Astrocyte (in vitro differentiated cells and primary cell): ENCODE data around the gene MPV17. TPM values are rescaled to one million over a fixed set of nuclear protein-coding genes. Genes with fewer than 3 reads are reported as not detected.
A peak's percentile ranks its signal among the peaks of the same experiment; 100 is the strongest.
"Not testable (repeated sequence)": the region's sequence is repeated elsewhere in the genome, so short reads cannot be mapped to it uniquely, and the experiment has no call there.

ENCODE experiments used
- DNase-seq: peaks from one replicate; pipeline ENCODE4 v3.0.0-alpha.2; 2010; ENCODE audit warnings: low read depth
- FAIRE-seq: peaks from 2 replicates; lab custom pipeline; 2011; peaks lifted over from hg19 to GRCh38; lab: Jason Lieb, UNC
- H2AFZ ChIP-seq: 2 replicates; pipeline ENCODE4 v1.6.0; 2012; ENCODE audit warnings: low read depth, low read length, inconsistent platforms
- H3K27ac ChIP-seq: 2 replicates; pipeline ENCODE4 v1.5.1; 2011; ENCODE audit warnings: low read depth, low read length, inconsistent platforms
- H3K27me3 ChIP-seq: 2 replicates; pipeline ENCODE4 v1.6.0; 2011; ENCODE audit warnings: low read length, inconsistent platforms; ENCODE audit not compliant: insufficient read depth
- H3K36me3 ChIP-seq: 2 replicates; pipeline ENCODE4 v1.5.1; 2011; ENCODE audit warnings: low read length, inconsistent platforms; ENCODE audit not compliant: insufficient read depth
- H3K4me1 ChIP-seq: 2 replicates; pipeline ENCODE4 v1.5.1; 2011; ENCODE audit warnings: low read length, inconsistent platforms; ENCODE audit not compliant: insufficient read depth
- H3K4me2 ChIP-seq: 2 replicates; pipeline ENCODE4 v1.6.0; 2012; ENCODE audit warnings: low read length, inconsistent platforms
- H3K4me3 ChIP-seq: 2 replicates; pipeline ENCODE4 v1.5.1; 2011; ENCODE audit warnings: low read depth, mild to moderate bottlenecking, low read length, inconsistent platforms; ENCODE audit not compliant: insufficient read depth
- H3K79me2 ChIP-seq: 2 replicates; pipeline ENCODE4 v1.6.0; 2012; ENCODE audit warnings: mild to moderate bottlenecking, low read length, inconsistent platforms; ENCODE audit not compliant: insufficient read depth
- H3K9ac ChIP-seq: 2 replicates; pipeline ENCODE4 v1.6.0; 2012; ENCODE audit warnings: mild to moderate bottlenecking, low read length, inconsistent platforms
- H3K9me3 ChIP-seq: 2 replicates; pipeline ENCODE4 v1.5.1; 2012; ENCODE audit warnings: low read depth, mild to moderate bottlenecking, low read length, inconsistent platforms; ENCODE audit not compliant: insufficient read depth
- H4K20me1 ChIP-seq: 2 replicates; pipeline ENCODE4 v1.6.0; 2012; ENCODE audit warnings: low read length, inconsistent platforms; ENCODE audit not compliant: insufficient read depth
- H3K27ac Mint-ChIP-seq: one replicate; pipeline ENCODE4 v1.8.0; 2021; ENCODE audit warnings: mild to moderate bottlenecking, mixed read lengths; ENCODE audit not compliant: unreplicated experiment
- H3K27me3 Mint-ChIP-seq: one replicate; pipeline ENCODE4 v1.8.0; 2021; ENCODE audit warnings: low read depth, mixed read lengths; ENCODE audit not compliant: unreplicated experiment
- H3K36me3 Mint-ChIP-seq: one replicate; pipeline ENCODE4 v1.8.0; 2021; ENCODE audit warnings: low read depth, mixed read lengths; ENCODE audit not compliant: unreplicated experiment
- H3K4me1 Mint-ChIP-seq: one replicate; pipeline ENCODE4 v1.8.0; 2021; ENCODE audit warnings: low read depth, mixed read lengths; ENCODE audit not compliant: unreplicated experiment
- H3K4me3 Mint-ChIP-seq: one replicate; pipeline ENCODE4 v1.8.0; 2021; ENCODE audit warnings: mild to moderate bottlenecking, moderate library complexity, mixed read lengths; ENCODE audit not compliant: unreplicated experiment
- H3K9me3 Mint-ChIP-seq: one replicate; pipeline ENCODE4 v1.8.0; 2021; ENCODE audit warnings: mild to moderate bottlenecking, mixed read lengths; ENCODE audit not compliant: unreplicated experiment
- EZH2 ChIP-seq: IDR thresholded peaks from 2 replicates; pipeline ENCODE4 v1.6.1; 2012; ENCODE audit warnings: mild to moderate bottlenecking, low read length, inconsistent platforms; ENCODE audit not compliant: insufficient read depth
- total RNA-seq: library from RNA; stranded (reverse); gene quantifications from 2 replicates; pipeline ENCODE4 v1.2.1, GENCODE V29; 2021
- TF ChIP-seq, protein P1 (sequence below): IDR thresholded peaks from 2 replicates; pipeline ENCODE4 v1.5.1; 2011; ENCODE audit warnings: low read depth, mild to moderate bottlenecking, inconsistent platforms, low read length, moderate library complexity; ENCODE audit not compliant: insufficient read depth

The MPV17 gene
- total RNA-seq, 1 donor from 2014 or later, result 54.0 TPM

DNA sequence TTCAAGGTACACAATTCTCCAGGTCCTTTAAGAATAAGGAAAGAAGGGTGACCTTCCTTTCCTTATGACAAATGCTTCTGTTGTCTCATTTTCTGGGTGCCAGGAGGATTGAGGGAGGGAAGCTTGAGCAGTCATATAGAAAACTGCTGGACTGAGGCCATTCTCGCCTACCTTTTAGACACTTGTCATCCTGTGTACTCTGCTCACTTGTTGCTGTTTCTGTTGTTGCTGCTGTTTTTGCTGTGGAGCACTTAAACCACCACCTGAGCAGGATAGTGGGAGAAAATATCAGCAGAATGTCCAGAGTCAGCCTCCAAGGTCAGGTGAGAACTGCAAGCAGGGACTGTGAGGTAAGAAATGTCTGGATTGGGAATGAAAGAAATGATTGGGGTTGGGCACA is 44.9 kb downstream of the MPV17 start:
- TF ChIP-seq EZH2, result no peak
- TF ChIP-seq, protein P1, sequence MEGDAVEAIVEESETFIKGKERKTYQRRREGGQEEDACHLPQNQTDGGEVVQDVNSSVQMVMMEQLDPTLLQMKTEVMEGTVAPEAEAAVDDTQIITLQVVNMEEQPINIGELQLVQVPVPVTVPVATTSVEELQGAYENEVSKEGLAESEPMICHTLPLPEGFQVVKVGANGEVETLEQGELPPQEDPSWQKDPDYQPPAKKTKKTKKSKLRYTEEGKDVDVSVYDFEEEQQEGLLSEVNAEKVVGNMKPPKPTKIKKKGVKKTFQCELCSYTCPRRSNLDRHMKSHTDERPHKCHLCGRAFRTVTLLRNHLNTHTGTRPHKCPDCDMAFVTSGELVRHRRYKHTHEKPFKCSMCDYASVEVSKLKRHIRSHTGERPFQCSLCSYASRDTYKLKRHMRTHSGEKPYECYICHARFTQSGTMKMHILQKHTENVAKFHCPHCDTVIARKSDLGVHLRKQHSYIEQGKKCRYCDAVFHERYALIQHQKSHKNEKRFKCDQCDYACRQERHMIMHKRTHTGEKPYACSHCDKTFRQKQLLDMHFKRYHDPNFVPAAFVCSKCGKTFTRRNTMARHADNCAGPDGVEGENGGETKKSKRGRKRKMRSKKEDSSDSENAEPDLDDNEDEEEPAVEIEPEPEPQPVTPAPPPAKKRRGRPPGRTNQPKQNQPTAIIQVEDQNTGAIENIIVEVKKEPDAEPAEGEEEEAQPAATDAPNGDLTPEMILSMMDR, result no peak
- Mint-ChIP-seq H3K36me3 (no peaks in the 10 kb centered on the region), H3K4me3 (no peak overlapping the region), H3K27me3 (peaks cover 36% of the 10 kb centered on the region), H3K27ac (no peak overlapping the region), H3K4me1 (peaks cover 17% of the 10 kb centered on the region), H3K9me3 (no peaks in the 10 kb centered on the region)
- no peak for DNase-seq
- no peak for FAIRE-seq
- Histone ChIP-seq H3K4me1 (peaks cover 9% of the 10 kb centered on the region), H3K9ac (no peak overlapping the region), H3K79me2 (no peaks in the 10 kb centered on the region), H3K4me3 (no peak overlapping the region), H3K9me3 (no peaks in the 10 kb centered on the region), H3K27ac (no peak overlapping the region), H3K4me2 (no peak overlapping the region), H4K20me1 (no peaks in the 10 kb centered on the region), H3K27me3 (peaks cover 16% of the 10 kb centered on the region), H2AFZ (no peak overlapping the region), H3K36me3 (no peaks in the 10 kb centered on the region)

DNA sequence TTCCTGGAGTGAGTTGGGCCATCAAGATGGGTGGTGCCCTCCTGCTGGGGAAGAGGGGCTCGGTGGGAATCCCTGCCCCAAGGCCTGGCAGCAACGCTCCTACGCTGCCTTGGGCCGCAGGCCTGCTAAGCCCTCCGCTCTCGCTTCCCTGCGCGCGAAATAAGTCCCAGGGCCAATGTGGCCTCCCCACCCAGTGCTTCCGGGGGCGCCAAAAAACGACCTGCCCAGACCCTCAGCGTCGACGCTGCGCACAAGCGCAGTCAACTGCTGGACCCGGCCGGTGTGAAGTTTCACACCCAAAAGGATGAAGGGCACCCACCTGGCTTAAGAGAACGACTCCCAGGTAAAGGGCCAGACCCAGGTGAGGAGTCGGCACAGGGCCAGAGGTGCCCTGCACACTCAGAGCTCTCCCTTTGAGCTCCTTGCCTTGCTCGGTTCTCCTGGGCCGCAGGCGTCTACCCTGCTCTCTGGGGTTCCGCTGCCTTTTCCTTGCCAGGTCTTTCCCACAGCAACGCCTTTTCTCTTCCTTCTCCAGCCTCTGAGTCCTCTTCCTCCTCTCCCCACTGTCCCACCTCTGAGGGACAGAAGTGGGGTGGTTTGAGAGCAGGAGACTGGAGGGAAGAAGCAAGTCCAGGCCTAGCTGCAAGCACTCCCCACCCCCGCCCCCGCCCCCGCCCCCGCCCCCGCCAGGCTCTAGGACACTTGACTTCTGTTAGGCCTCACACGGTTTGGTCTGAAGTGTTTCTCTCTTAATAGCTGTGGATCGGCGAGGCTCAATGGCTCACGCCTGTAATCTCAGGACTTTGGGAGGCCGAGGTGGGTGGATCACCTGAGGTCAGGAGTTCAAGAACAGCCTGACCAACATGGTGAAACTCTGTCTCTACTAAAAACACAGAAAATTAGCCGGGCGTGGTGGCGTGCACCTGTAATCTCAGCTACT is 47.4 kb downstream of the MPV17 start, which contains the start of gene DNAJC5G:
DNAJC5G (plus strand) TSS at position 223 of the 940 bp plus-strand sequence. CDS start 1,296 bp downstream, outside the sequence.
- H3K36me3 ChIP-seq, result no peaks in the 10 kb centered on the region
- H3K4me1 Mint-ChIP-seq, result peaks cover 10% of the 10 kb centered on the region
- no peak within 1 kb of the TSS for H3K4me2 ChIP-seq
- H3K79me2 ChIP-seq, result no peaks in the 10 kb centered on the region
- H3K9ac ChIP-seq, result no peak within 1 kb of the TSS
- no peak within 1 kb of the TSS for H3K4me3 Mint-ChIP-seq
- no peak within 1 kb of the TSS for H3K27ac ChIP-seq
- peaks cover 22% of the 10 kb centered on the region for H3K27me3 ChIP-seq
- no peaks in the 10 kb centered on the region for H3K36me3 Mint-ChIP-seq
- no peak within 1 kb of the TSS for H3K4me3 ChIP-seq
- no peaks in the 10 kb centered on the region for H4K20me1 ChIP-seq
- H3K4me1 ChIP-seq, result peaks cover 5% of the 10 kb centered on the region
- TF ChIP-seq, protein P1, result no peak
- TF ChIP-seq EZH2, result no peak
- H2AFZ ChIP-seq, result no peak within 1 kb of the TSS
- FAIRE-seq (no peak), DNase-seq (no peak)
- H3K27ac Mint-ChIP-seq, result no peak within 1 kb of the TSS
- no peaks in the 10 kb centered on the region for H3K9me3 Mint-ChIP-seq
- H3K27me3 Mint-ChIP-seq, result peaks cover 41% of the 10 kb centered on the region
- H3K9me3 ChIP-seq, result no peaks in the 10 kb centered on the region

DNA sequence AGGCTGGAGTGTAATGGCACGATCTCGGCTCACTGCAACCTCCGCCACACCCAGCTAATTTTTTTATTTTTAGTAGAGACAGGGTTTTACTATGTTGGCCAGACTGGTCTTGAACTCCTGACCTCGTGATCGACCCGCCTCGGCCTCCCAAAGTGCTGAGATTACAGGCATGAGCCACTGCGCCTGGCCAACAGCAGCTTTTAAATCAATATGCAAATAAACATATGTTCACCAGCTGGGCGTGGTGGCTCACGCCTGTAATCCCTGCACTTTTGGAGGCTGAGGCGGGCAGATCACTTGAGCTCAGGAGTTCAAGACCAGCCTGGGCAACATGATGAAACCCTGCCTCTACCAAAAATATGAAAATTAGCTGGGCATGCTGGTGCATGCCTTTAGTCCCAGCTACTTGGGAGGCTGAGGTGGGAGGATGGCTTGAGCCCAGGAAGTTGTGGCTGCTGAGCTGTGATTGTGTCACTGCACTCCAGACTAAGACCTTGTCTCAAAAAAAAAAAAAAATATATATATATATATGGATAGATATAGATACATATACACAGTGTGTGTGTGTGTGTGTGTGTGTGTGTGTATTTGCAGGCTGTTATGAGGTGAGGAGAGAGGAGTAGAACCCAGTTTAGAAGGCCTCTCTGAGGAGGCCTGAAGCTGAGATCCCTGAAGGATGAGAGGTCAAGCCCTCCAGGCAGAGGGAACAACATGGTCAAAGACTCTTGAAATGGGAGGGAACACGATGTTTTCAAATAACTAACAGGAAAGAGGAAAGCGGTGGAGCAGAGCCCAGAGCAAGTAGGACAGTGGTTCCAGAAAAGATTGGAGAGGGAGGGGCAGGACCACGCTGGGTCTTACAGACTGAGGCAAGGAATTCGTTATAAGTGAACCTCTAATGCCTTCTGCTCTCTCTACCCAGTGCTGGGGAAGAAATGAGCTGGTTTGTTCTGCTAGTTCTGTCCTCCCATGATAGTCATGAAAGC is 50.1 kb downstream of the MPV17 start:
- H3K9me3 Mint-ChIP-seq, H3K36me3 Mint-ChIP-seq: not testable (repeated sequence)

More for the DNA sequence above, 50.1 kb downstream of the MPV17 start:
- H2AFZ ChIP-seq, H4K20me1 ChIP-seq, H3K4me1 ChIP-seq, FAIRE-seq, H3K27ac Mint-ChIP-seq, H3K9me3 ChIP-seq, DNase-seq, H3K79me2 ChIP-seq, H3K4me2 ChIP-seq, H3K9ac ChIP-seq, H3K27ac ChIP-seq, H3K36me3 ChIP-seq, H3K4me3 ChIP-seq: not testable (repeated sequence)
- peaks cover 41% of the 10 kb centered on the region for H3K27me3 Mint-ChIP-seq
- peak overlapping the region; percentile 12 for H3K4me3 Mint-ChIP-seq
- peaks cover 13% of the 10 kb centered on the region for H3K4me1 Mint-ChIP-seq
- peaks cover 34% of the 10 kb centered on the region for H3K27me3 ChIP-seq
